H1 (cell line): ENCODE results near the gene SPAG16. TPM values are rescaled to one million over a fixed set of nuclear protein-coding genes. Genes with fewer than 3 reads are reported as not detected.

ENCODE experiments used
- CTCF ChIA-PET: fragments of 300-600 bp; sonication (Branson Sonifier 250); formaldehyde crosslinking; loops from one replicate; lab custom pipeline; 2021; ENCODE audit not compliant: partially characterized antibody; lab: Charles Lee
- POLR2A ChIA-PET: fragments of 300-600 bp; sonication (Branson Sonifier 250); formaldehyde crosslinking; loops from one replicate; lab custom pipeline; 2021; ENCODE audit warnings: inconsistent platforms; ENCODE audit not compliant: partially characterized antibody; lab: Charles Lee
- DNase-seq, 2 experiments: peaks; one replicate each; pipeline versions ENCODE4 v3.0.0 to v3.0.0-alpha.2; 2010 to 2022; ENCODE audit warnings: low spot score in 2 of 2, low read depth in 1 of 2, mixed read lengths in 1 of 2
- FAIRE-seq: peaks from 2 replicates; lab custom pipeline; 2011; peaks lifted over from hg19 to GRCh38; lab: Jason Lieb, UNC
- H2AFZ ChIP-seq: 2 replicates; pipeline ENCODE4 v1.8.1; 2012; ENCODE audit warnings: low read length, inconsistent platforms
- H2AK5ac ChIP-seq: 2 replicates; pipeline ENCODE4 v1.6.1; 2013; ENCODE audit warnings: low read depth, low read length
- H2BK120ac ChIP-seq: replicated peaks from 2 replicates; pipeline ENCODE3; 2013; ENCODE audit warnings: low read depth, low read length, inconsistent platforms
- H2BK12ac ChIP-seq: 2 replicates; pipeline ENCODE4 v1.6.1; 2013; ENCODE audit warnings: low read depth, low read length
- H2BK15ac ChIP-seq: 2 replicates; pipeline ENCODE4 v1.6.1; 2013; ENCODE audit warnings: low read length
- H2BK20ac ChIP-seq: 2 replicates; pipeline ENCODE4 v1.6.1; 2013; ENCODE audit warnings: low read length
- H2BK5ac ChIP-seq: 2 replicates; pipeline ENCODE4 v1.6.1; 2013; ENCODE audit warnings: low read depth, low read length
- H3K14ac ChIP-seq: 2 replicates; pipeline ENCODE4 v1.6.1; 2013; ENCODE audit warnings: inconsistent platforms; ENCODE audit not compliant: insufficient read length
- H3K18ac ChIP-seq: 2 replicates; pipeline ENCODE4 v1.6.1; 2013; ENCODE audit warnings: low read length; ENCODE audit errors: extremely low read depth
- H3K23ac ChIP-seq: 2 replicates; pipeline ENCODE4 v1.6.1; 2013; ENCODE audit warnings: inconsistent platforms; ENCODE audit not compliant: insufficient read length
- H3K23me2 ChIP-seq: 2 replicates; pipeline ENCODE4 v1.6.1; 2013; ENCODE audit warnings: low read depth, low read length
- H3K27ac ChIP-seq: 2 replicates; pipeline ENCODE4 v1.6.1; 2011; ENCODE audit warnings: low read depth, low read length, inconsistent platforms
- H3K27me3 ChIP-seq, 4 experiments: replicated peaks in 1 of 4; 1 replicate in 1 of 4; 2 replicates in 3 of 4; pipeline versions ENCODE4 v1.6.1 to v1.8.1; 2011 to 2013; ENCODE audit warnings: low read length in 3 of 4, mild to moderate bottlenecking in 3 of 4, inconsistent platforms in 2 of 4, mixed read lengths in 2 of 4, moderate library complexity in 1 of 4; ENCODE audit not compliant: control insufficient read depth in 3 of 4, insufficient read depth in 3 of 4; ENCODE audit errors: extremely low read depth in 1 of 4
- H3K36me3 ChIP-seq, 4 experiments: 2 replicates each; pipeline versions ENCODE4 v1.6.1 to v1.8.1; 2011 to 2013; ENCODE audit warnings: mild to moderate bottlenecking in 4 of 4, low read length in 3 of 4, moderate library complexity in 2 of 4, control low read depth in 1 of 4, inconsistent platforms in 1 of 4; ENCODE audit not compliant: insufficient read depth in 4 of 4, control insufficient read depth in 2 of 4
- H3K4ac ChIP-seq: replicated peaks from 2 replicates; pipeline ENCODE3; 2013; ENCODE audit warnings: low read length, low read depth, mixed read lengths, inconsistent platforms; ENCODE audit not compliant: insufficient read length
- H3K4me1 ChIP-seq, 4 experiments: replicated peaks in 1 of 4; 1 replicate in 1 of 4; 2 replicates in 3 of 4; pipeline versions ENCODE4 v1.6.1 to v1.8.1; 2011 to 2013; ENCODE audit warnings: low read length in 3 of 4, inconsistent platforms in 2 of 4, mixed read lengths in 1 of 4; ENCODE audit not compliant: insufficient read depth in 4 of 4, control insufficient read depth in 3 of 4
- H3K4me2 ChIP-seq, 2 experiments: 2 replicates each; pipeline versions ENCODE4 v1.6.1 to v1.8.1; 2011 to 2013; ENCODE audit warnings: low read depth in 2 of 2, low read length in 2 of 2, control low read depth in 1 of 2, inconsistent platforms in 1 of 2, mild to moderate bottlenecking in 1 of 2; ENCODE audit not compliant: insufficient read depth in 1 of 2
- H3K4me3 ChIP-seq, 4 experiments: fragments of 200-600, 300-600 bp in 1 of 4; sonication (generic), shearing (Covaris generic), sonication (Bioruptor Twin) in 1 of 4; 2 replicates each; pipeline versions ENCODE4 v1.5.1 to v1.8.1; 2011 to 2016; ENCODE audit warnings: low read length in 4 of 4, low read depth in 3 of 4, control low read depth in 2 of 4, inconsistent platforms in 2 of 4, mild to moderate bottlenecking in 2 of 4, mixed read lengths in 1 of 4, moderate library complexity in 1 of 4; ENCODE audit not compliant: insufficient read depth in 2 of 4; ENCODE audit errors: extremely low read depth in 1 of 4
- H3K56ac ChIP-seq: replicated peaks from 2 replicates; pipeline ENCODE3; 2013; ENCODE audit warnings: low read depth, mild to moderate bottlenecking, mixed read lengths, low read length, inconsistent platforms; ENCODE audit not compliant: insufficient read length
- H3K79me1 ChIP-seq: 2 replicates; pipeline ENCODE4 v1.6.1; 2013; ENCODE audit warnings: low read depth, low read length, control low read depth
- H3K79me2 ChIP-seq, 2 experiments: 2 replicates each; pipeline versions ENCODE4 v1.6.1 to v1.8.1; 2012 to 2013; ENCODE audit warnings: low read length in 2 of 2, mild to moderate bottlenecking in 2 of 2, inconsistent platforms in 1 of 2; ENCODE audit not compliant: insufficient read depth in 2 of 2, control insufficient read depth in 1 of 2
- H3K9ac ChIP-seq, 4 experiments: replicated peaks in 1 of 4; 1 replicate in 1 of 4; 2 replicates in 3 of 4; pipeline versions ENCODE4 v1.6.1 to v1.8.1; 2011 to 2013; ENCODE audit warnings: low read depth in 3 of 4, low read length in 3 of 4, control low read depth in 2 of 4, mild to moderate bottlenecking in 2 of 4, moderate library complexity in 2 of 4, inconsistent platforms in 1 of 4; ENCODE audit errors: extremely low read depth in 1 of 4
- H3K9me3 ChIP-seq, 2 experiments: 2 replicates each; pipeline versions ENCODE4 v1.6.1 to v1.8.1; 2012 to 2013; ENCODE audit warnings: mild to moderate bottlenecking in 2 of 2, moderate library complexity in 2 of 2, control low read depth in 1 of 2, inconsistent platforms in 1 of 2, low read depth in 1 of 2, low read length in 1 of 2, mixed read lengths in 1 of 2; ENCODE audit not compliant: insufficient read depth in 2 of 2
- H4K20me1 ChIP-seq, 2 experiments: replicated peaks in 1 of 2; 2 replicates each; pipeline versions ENCODE3 to v1.8.1; 2011 to 2013; ENCODE audit warnings: inconsistent platforms in 2 of 2, low read length in 2 of 2, mild to moderate bottlenecking in 1 of 2; ENCODE audit not compliant: insufficient read depth in 2 of 2, control insufficient read depth in 1 of 2
- H4K5ac ChIP-seq: 2 replicates; pipeline ENCODE4 v1.6.1; 2013; ENCODE audit warnings: low read length, low read depth, mixed read lengths, inconsistent platforms; ENCODE audit not compliant: insufficient read length
- H4K8ac ChIP-seq: 2 replicates; pipeline ENCODE4 v1.8.0; 2013; ENCODE audit warnings: mild to moderate bottlenecking, moderate library complexity, low read length, inconsistent platforms; ENCODE audit not compliant: insufficient read depth; ENCODE audit errors: extremely low read depth
- H4K91ac ChIP-seq: replicated peaks from 2 replicates; pipeline ENCODE3; 2013; ENCODE audit warnings: low read length, mixed read lengths, inconsistent platforms; ENCODE audit not compliant: insufficient read length
- CREB1 ChIP-seq: IDR thresholded peaks from 2 replicates; pipeline ENCODE4 v1.6.1; 2012; ENCODE audit warnings: inconsistent platforms
- EGR1 ChIP-seq: IDR thresholded peaks from 2 replicates; pipeline ENCODE4 v1.6.1; 2011; ENCODE audit warnings: low read depth, low read length, borderline replicate concordance
- FOSL1 ChIP-seq: IDR thresholded peaks from 2 replicates; pipeline ENCODE4 v1.6.1; 2011; ENCODE audit warnings: mild to moderate bottlenecking, low read depth, low read length, moderate library complexity; ENCODE audit not compliant: insufficient read depth
- GABPA ChIP-seq: IDR thresholded peaks from 2 replicates; pipeline ENCODE4 v1.6.1; 2011; ENCODE audit warnings: mild to moderate bottlenecking, low read length, moderate library complexity, borderline replicate concordance; ENCODE audit not compliant: insufficient read depth
- HDAC2 ChIP-seq, 2 experiments: fragments of 300-600 bp in 1 of 2; sonication (generic) in 1 of 2; IDR thresholded peaks; 2 replicates each; pipeline ENCODE4 v1.6.1; 2011 to 2012; ENCODE audit warnings: low read depth in 2 of 2, low read length in 2 of 2, mild to moderate bottlenecking in 2 of 2, moderate library complexity in 2 of 2, borderline replicate concordance in 1 of 2, inconsistent platforms in 1 of 2
- KDM1A ChIP-seq: fragments of 200-600, 300-600 bp; sonication (generic); IDR thresholded peaks from 2 replicates; pipeline ENCODE4 v1.7.1; 2016; ENCODE audit warnings: mild to moderate bottlenecking, low read length, borderline replicate concordance
- NANOG ChIP-seq: IDR thresholded peaks from 2 replicates; pipeline ENCODE4 v1.6.1; 2011; ENCODE audit warnings: low read length, low read depth, mild to moderate bottlenecking, inconsistent platforms; ENCODE audit not compliant: insufficient read depth, poor library complexity, severe bottlenecking
- RNF2 ChIP-seq: fragments of 200-900, 300-1000 bp; sonication (generic); IDR thresholded peaks from 2 replicates; pipeline ENCODE4 v1.7.1; 2016; ENCODE audit warnings: borderline replicate concordance, low read depth, mild to moderate bottlenecking, antibody characterized with exemption, low read length; ENCODE audit not compliant: poor library complexity, severe bottlenecking; ENCODE audit errors: missing control alignments
- SIX5 ChIP-seq: IDR thresholded peaks from 2 replicates; pipeline ENCODE4 v1.6.1; 2011; ENCODE audit warnings: mild to moderate bottlenecking, low read depth, low read length
- SP1 ChIP-seq: IDR thresholded peaks from 2 replicates; pipeline ENCODE4 v1.6.1; 2011; ENCODE audit warnings: low read depth, low read length
- SP4 ChIP-seq: IDR thresholded peaks from 2 replicates; pipeline ENCODE4 v1.6.1; 2012; ENCODE audit warnings: low read length, inconsistent platforms
- SUZ12 ChIP-seq: fragments of 200-600 bp; sonication (generic); IDR thresholded peaks from 2 replicates; pipeline ENCODE4 v1.6.1; 2012; ENCODE audit warnings: mild to moderate bottlenecking, inconsistent platforms, low read length, moderate library complexity, mixed read lengths
- TEAD4 ChIP-seq: IDR thresholded peaks from 2 replicates; pipeline ENCODE4 v1.6.1; 2012; ENCODE audit warnings: low read depth, low read length, inconsistent platforms, mixed read lengths
- USF2 ChIP-seq: IDR thresholded peaks from 2 replicates; pipeline ENCODE4 v1.6.1; 2011; ENCODE audit warnings: low read length, improper control_type of control experiment
- WGBS, 2 experiments: shearing (Covaris generic) in 1 of 2; methylation state at CpG; one replicate each; pipeline versions ENCODE4 v1.1.6 to v1.1.7; 2013 to 2015; ENCODE audit warnings: low lambda C conversion rate in 2 of 2, mixed read lengths in 2 of 2, inconsistent platforms in 1 of 2, low coverage in 1 of 2, missing lambda C conversion rate in 1 of 2; ENCODE audit not compliant: insufficient replicate concordance in 2 of 2, insufficient coverage in 1 of 2, insufficient read length in 1 of 2; ENCODE audit errors: extremely low coverage in 1 of 2, missing lambda C conversion rate in 1 of 2; 5-methylcytosine and 5-hydroxymethylcytosine counted together
- polyA plus RNA-seq, 7 experiments: library from polyadenylated mRNA; depleted of rRNA in 3 of 7; stranded (reverse) in 5 of 7; unstranded in 2 of 7; fragments of >200 nt in 5 of 7; fragments of 200-250 nt in 2 of 7; gene quantifications; 1 replicate in 5 of 7; 2 replicates in 1 of 7; 4 replicates in 1 of 7; pipeline versions ENCODE4 v1.2.1 to v1.2.3, GENCODE V29; 2011 to 2013; ENCODE audit warnings: missing spikeins in 2 of 7, mixed read lengths in 2 of 7
- total RNA-seq: library from RNA; stranded (reverse); fragmentation: NEBNext Ultra II Directional; extraction: Animal tissue kit (Norgen Biotek cat#: 25700); gene quantifications from 2 replicates; pipeline ENCODE4 v1.2.1, GENCODE V29; 2021

SPAG16 gene
- total and polyA plus RNA-seq, 2 of the 8 experiments (the other 6 are each of a cell fraction or from before 2014, with no cell fraction given), result 6.0 to 14.9 TPM

- no peak overlapping the region for H3K14ac ChIP-seq
- no peak overlapping the region for H2AFZ ChIP-seq
- H3K4me2 ChIP-seq, result no peak overlapping the region
- no peak overlapping the region for H2BK15ac ChIP-seq
- H3K23me2 ChIP-seq, result no peaks in the 10 kb centered on the region
- no peak overlapping the region for H3K9ac ChIP-seq
- no peaks in the 10 kb centered on the region for H3K4me1 ChIP-seq
- no peak overlapping the region for H3K4me3 ChIP-seq
- H3K36me3 ChIP-seq, result no peaks in the 10 kb centered on the region
- H3K79me1 ChIP-seq, result no peaks in the 10 kb centered on the region
- H2BK120ac ChIP-seq, result no peak overlapping the region
- no peak overlapping the region for H3K4ac ChIP-seq
- WGBS, 2 experiments, result 92% methylated on average over 1 of the region's 1 CpG; no CpG with 5 or more reads in 1 of the 2 experiments
- H3K18ac ChIP-seq, result no peak overlapping the region
- H2BK5ac ChIP-seq, result no peak overlapping the region
- H4K91ac ChIP-seq, result no peak overlapping the region
- H3K79me2 ChIP-seq, result no peaks in the 10 kb centered on the region
- H2BK20ac ChIP-seq, result no peak overlapping the region
- no peak overlapping the region for H4K8ac ChIP-seq
- DNase-seq, result no peak
- no peak overlapping the region for H2BK12ac ChIP-seq
- no peak overlapping the region for H3K23ac ChIP-seq
- POLR2A ChIA-PET, result no interaction called here
- no peaks in the 10 kb centered on the region for H4K20me1 ChIP-seq
- FAIRE-seq, result no peak
- peaks cover 0 to 1% (median 0%) of the 10 kb centered on the region in 4 experiments; a peak in 1 of 7 replicates for H3K27me3 ChIP-seq
- H3K56ac ChIP-seq, result no peak overlapping the region
- no peak overlapping the region for H3K27ac ChIP-seq
- CTCF ChIA-PET, result no interaction called here
- no peaks in the 10 kb centered on the region for H3K9me3 ChIP-seq
- H4K5ac ChIP-seq, result no peak overlapping the region
- no peak overlapping the region for H2AK5ac ChIP-seq
- TF ChIP-seq SIX5 (no peak), SP4 (no peak), TEAD4 (no peak), SP1 (no peak), NANOG (no peak), KDM1A (no peak), USF2 (no peak), SUZ12 (no peak), FOSL1 (no peak), HDAC2 (IDR thresholded peaks at IDR 0.05; ENCODE audit: borderline replicate concordance in 1 of 2, low read depth in 2 of 2, low read length in 2 of 2) (no peak), EGR1 (no peak), CREB1 (no peak), RNF2 (no peak), GABPA (no peak)
These were observed 479.1 kb downstream of the SPAG16 start for GRCh38 chr2:213763354-213763753.
